Measurements from ENCODE around the gene GIMAP2. TPM values are rescaled to one million over a fixed set of nuclear protein-coding genes. Genes with fewer than 3 reads are reported as not detected.
A peak's percentile ranks its signal among the peaks of the same experiment; 100 is the strongest.

The GIMAP2 gene
- total RNA-seq, 2 experiments from 2014 or later, result 40.7 to 41.2 TPM

DNA sequence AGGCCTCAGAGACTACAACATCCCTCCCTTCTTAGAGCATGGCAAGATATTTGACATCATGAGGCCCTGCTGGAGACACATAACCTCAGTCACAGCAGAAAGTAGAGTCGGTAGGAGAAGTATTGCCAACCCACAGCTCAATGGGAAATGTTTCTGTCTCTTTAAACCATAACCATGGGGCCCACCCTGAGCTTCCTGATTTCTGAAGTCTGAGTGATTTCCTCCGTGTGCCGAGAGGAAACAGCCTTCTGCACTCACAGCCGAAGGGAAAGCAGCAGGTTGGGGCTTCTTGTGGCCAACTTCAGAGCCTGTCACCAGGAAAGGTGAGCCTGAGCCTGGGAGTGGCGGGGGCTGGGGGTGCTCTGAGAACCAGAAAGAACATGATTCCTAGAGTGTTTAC is 30.9 kb downstream of the GIMAP2 start, which contains the start of gene GIMAP1:
Gene GIMAP1, plus strand, starts transcription at position 246 of the 400 bp plus-strand sequence. CDS start 2,435 bp downstream, outside the sequence.
- H3K4me1 Mint-ChIP-seq, result peaks cover 40% of the 10 kb centered on the region
- peak within 1 kb of the TSS; percentile 83 for H3K27ac Mint-ChIP-seq
- peak; percentile 50 for DNase-seq
- peaks cover 22% of the 10 kb centered on the region for H3K9me3 Mint-ChIP-seq
- no peaks in the 10 kb centered on the region for H3K27me3 Mint-ChIP-seq
- peaks cover 50% of the 10 kb centered on the region for H3K36me3 Mint-ChIP-seq
- peak within 1 kb of the TSS; percentile 76 for H3K4me3 Mint-ChIP-seq

DNA sequence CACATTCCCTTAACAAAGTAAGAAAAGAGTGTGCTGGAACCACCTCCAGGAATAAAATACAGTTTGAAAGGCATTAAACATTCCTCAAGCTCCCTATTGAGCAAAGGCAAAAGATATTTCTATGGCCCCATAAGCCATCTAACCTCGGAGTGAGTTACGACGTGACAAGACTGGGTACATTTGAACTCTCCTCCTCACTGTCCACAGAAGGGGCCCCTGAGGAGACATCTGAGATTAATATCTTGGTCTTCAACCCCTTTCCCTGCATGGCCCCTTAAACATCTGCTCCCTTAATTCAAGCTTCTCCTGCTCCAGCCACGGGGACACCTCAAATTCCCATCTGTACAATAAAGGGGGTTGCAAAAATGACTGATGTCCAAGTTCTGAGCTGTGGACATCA is 31.4 kb downstream of the GIMAP2 start:
- Mint-ChIP-seq H3K9me3 (peaks cover 22% of the 10 kb centered on the region), H3K27ac (peak overlapping the region; percentile 83), H3K4me1 (peaks cover 43% of the 10 kb centered on the region), H3K4me3 (peak overlapping the region; percentile 76), H3K27me3 (no peaks in the 10 kb centered on the region), H3K36me3 (peaks cover 56% of the 10 kb centered on the region)
- DNase-seq, result no peak

DNA sequence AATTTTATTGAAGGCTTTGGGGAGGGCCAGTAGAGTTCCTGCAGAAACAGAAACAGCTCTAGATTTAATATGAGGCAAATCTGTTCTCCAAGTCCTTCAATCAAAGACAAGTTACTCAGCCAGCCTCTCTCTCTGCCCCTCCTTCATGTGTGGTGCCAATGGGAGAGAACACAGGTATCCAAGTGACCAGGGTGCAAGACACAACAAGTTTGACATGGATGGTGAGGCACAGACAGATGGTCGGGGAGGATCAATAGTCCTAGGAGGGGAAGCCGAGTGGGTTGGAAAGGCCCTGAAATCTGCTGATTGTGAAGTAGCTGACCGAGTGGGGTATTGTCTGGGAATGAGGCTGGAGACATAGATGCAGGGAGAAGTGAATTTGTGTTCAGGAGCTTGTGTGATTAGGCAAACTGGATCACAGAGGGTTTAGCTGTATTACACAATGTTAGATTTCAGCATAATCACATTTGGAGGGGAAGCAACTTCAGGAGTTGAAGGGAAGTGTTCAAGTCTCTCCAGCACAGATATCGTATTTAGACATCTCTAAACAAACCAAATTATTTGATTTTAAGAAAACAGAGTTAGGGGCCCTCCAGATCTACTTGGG is 32.4 kb downstream of the GIMAP2 start:
- H3K36me3 Mint-ChIP-seq, result peaks cover 61% of the 10 kb centered on the region
- peaks cover 14% of the 10 kb centered on the region for H3K9me3 Mint-ChIP-seq
- H3K4me1 Mint-ChIP-seq, result peaks cover 53% of the 10 kb centered on the region
- H3K27me3 Mint-ChIP-seq, result no peaks in the 10 kb centered on the region
- peak overlapping the region; percentile 76 for H3K4me3 Mint-ChIP-seq
- peak overlapping the region; percentile 83 for H3K27ac Mint-ChIP-seq
- no peak for DNase-seq

DNA sequence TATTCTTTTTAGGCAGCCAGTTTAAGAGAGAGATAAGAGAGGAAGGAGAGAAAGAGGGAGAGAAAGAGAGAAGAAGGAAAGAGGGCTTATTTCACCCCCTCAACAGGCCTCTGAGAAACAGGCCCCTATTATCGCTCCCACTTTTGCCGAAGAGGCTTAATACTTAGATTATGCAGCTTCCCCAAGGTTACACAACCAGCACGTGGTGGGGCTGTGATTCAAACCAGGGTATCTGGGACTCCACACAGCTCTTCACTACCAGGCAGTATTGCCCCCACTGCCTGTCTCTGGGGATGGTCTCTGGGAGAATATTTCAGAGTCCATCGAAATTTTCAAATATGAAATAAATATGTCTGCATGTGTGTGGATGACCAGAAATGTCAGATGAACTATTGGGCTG is 33.9 kb downstream of the GIMAP2 start:
- H3K9me3 Mint-ChIP-seq, result peaks cover 3% of the 10 kb centered on the region
- H3K4me1 Mint-ChIP-seq, result peaks cover 66% of the 10 kb centered on the region
- peaks cover 68% of the 10 kb centered on the region for H3K36me3 Mint-ChIP-seq
- H3K27ac Mint-ChIP-seq, result peak overlapping the region; percentile 83
- no peak for DNase-seq
- H3K4me3 Mint-ChIP-seq, result peak overlapping the region; percentile 76
- no peaks in the 10 kb centered on the region for H3K27me3 Mint-ChIP-seq

DNA sequence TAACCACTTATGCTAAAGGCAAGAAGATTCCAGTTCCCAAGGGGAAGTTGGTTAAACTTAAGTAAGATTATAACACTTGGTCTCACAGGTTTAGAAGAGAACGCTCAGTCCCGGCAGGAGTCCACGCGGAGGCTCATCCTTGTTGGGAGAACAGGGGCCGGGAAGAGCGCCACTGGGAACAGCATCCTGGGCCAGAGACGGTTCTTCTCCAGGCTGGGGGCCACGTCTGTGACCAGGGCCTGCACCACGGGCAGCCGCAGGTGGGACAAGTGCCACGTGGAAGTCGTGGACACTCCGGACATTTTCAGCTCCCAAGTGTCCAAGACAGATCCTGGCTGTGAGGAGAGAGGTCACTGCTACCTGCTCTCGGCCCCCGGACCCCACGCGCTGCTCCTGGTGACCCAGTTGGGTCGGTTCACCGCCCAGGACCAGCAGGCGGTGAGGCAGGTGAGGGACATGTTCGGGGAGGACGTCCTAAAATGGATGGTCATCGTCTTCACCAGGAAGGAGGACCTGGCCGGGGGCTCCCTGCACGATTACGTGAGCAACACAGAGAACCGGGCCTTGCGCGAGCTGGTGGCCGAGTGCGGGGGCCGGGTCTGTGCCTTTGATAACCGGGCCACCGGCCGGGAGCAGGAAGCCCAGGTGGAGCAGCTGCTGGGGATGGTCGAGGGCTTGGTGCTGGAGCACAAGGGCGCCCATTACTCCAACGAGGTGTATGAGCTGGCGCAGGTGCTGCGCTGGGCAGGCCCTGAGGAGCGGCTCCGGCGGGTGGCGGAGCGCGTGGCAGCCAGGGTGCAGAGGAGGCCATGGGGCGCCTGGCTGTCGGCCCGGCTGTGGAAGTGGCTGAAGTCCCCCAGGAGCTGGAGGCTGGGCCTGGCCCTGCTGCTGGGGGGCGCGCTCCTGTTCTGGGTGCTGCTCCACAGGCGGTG is 34.7 kb downstream of the GIMAP2 start:
- Mint-ChIP-seq H3K4me3 (peak overlapping the region; percentile 76), H3K27ac (peak overlapping the region; percentile 85), H3K27me3 (no peaks in the 10 kb centered on the region), H3K36me3 (peaks cover 73% of the 10 kb centered on the region), H3K4me1 (peaks cover 60% of the 10 kb centered on the region), H3K9me3 (peaks cover 6% of the 10 kb centered on the region)
- DNase-seq, result no peak

DNA sequence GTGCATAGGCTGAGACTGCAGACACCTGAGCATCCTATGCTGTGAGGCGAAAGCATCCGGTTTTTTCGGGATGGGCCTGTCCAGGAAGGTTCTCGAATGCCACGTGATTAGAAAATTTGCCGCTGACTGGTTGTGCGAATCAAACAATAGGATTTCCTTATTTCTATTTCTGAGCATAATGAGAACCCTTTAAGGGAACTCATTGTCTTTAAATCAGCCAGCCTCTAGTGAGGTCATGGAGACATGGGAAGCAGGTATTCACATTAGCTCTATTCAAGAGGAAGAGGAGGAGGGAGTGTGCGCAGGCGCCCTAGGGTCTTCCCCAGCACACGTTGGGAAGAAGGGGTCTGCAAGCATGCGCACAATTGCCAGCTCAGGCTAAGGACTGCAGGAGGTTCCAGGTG is 36.5 kb downstream of the GIMAP2 start:
- no peak for DNase-seq
- Mint-ChIP-seq H3K27me3 (no peaks in the 10 kb centered on the region), H3K9me3 (peaks cover 19% of the 10 kb centered on the region), H3K36me3 (peaks cover 80% of the 10 kb centered on the region), H3K4me1 (peaks cover 58% of the 10 kb centered on the region), H3K4me3 (peak overlapping the region; percentile 69), H3K27ac (peak overlapping the region; percentile 85)

DNA sequence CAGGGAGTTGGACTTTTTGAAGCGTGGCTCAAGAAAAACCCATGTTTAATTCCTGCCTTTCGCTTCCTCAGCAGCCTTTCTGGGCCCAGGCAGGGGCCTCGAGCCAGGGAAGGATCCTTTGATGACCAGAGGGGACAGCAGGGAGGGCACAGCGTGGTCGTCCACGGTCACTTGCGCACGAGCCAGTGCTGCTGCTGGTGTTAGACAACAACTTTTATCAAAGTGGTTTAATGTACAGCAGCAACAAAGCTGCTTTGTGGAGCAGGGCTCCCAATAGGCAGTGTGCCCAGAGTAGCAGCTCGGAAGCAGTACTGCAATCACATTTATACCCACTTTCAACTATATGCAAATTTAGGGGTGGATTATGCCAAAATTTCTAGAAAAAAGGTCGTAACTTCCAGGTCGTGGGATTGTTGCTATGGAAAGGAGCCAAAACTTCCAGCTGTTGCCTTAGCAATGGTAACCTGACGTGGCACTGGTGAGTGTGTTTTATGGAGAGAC is 37.0 kb downstream of the GIMAP2 start:
- no peaks in the 10 kb centered on the region for H3K27me3 Mint-ChIP-seq
- peaks cover 58% of the 10 kb centered on the region for H3K4me1 Mint-ChIP-seq
- peaks cover 24% of the 10 kb centered on the region for H3K9me3 Mint-ChIP-seq
- H3K36me3 Mint-ChIP-seq, result peaks cover 81% of the 10 kb centered on the region
- peak overlapping the region; percentile 85 for H3K27ac Mint-ChIP-seq
- H3K4me3 Mint-ChIP-seq, result peak overlapping the region; percentile 69
- DNase-seq, result no peak

DNA sequence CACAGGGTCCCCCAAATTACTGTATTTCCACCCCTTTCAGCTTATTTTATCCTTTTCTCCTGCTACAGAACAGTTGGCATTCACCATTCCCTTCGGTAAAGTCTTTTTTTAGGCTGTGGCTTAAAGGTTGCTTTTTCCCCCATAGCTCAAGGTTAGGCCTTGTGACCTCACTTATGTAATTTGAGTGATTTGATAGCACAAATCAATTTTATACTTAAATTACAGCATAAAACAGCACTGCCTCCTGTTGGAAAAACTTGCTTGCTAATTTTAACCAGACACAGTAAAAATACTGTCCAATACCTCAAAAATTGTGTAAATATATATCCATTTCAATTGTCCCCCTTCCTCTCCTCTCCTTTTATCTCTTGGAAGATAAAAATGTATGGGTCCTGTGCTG is 38.0 kb downstream of the GIMAP2 start:
- Mint-ChIP-seq H3K4me1 (peaks cover 58% of the 10 kb centered on the region), H3K36me3 (peaks cover 84% of the 10 kb centered on the region), H3K27ac (peak overlapping the region; percentile 67), H3K9me3 (peaks cover 33% of the 10 kb centered on the region), H3K4me3 (peak overlapping the region; percentile 26), H3K27me3 (no peaks in the 10 kb centered on the region)
- no peak for DNase-seq

DNA sequence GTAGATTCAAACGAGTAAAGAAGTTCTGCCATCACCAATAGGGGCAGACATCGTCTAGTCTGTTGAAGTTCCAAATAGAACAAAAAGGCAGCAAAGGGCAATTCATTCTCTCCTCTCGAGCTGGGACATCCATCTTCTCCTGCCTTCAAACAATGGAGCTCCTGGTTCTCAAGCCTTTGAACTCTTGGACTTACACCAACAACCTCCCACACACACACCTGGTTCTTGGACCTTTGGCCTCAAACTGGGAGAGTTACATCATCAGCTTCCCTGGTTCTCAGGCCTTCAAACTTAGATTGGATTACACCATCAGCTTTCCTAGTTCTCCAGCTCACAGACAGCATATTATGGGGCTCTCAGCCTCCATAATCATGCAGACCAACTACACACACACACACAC is 41.9 kb downstream of the GIMAP2 start:
- Mint-ChIP-seq H3K36me3 (peaks cover 69% of the 10 kb centered on the region), H3K4me1 (peaks cover 54% of the 10 kb centered on the region), H3K27me3 (no peaks in the 10 kb centered on the region), H3K4me3 (no peak overlapping the region), H3K9me3 (peaks cover 38% of the 10 kb centered on the region), H3K27ac (no peak overlapping the region)
- no peak for DNase-seq

DNA sequence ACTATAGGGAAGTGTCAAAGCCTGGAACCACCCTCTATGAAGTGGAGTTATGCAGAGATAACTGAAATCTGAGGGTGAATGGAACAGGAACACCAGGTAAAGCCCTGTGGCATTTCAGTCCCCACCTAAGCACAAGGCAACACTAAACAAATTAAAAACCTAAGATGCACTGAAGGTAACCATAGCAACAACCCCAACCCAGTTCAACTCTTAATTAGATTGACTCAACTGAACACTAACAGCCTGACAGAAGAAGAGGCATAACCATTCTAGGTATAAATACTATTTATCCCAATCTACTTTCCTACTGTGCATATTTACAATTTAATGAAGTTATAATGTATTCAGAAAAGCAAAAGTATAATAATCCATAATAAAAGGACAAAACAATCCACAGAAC is 42.5 kb downstream of the GIMAP2 start:
- H3K4me1 Mint-ChIP-seq, result peaks cover 54% of the 10 kb centered on the region
- no peak overlapping the region for H3K27ac Mint-ChIP-seq
- H3K27me3 Mint-ChIP-seq, result no peaks in the 10 kb centered on the region
- peaks cover 66% of the 10 kb centered on the region for H3K36me3 Mint-ChIP-seq
- DNase-seq, result no peak
- H3K4me3 Mint-ChIP-seq, result no peak overlapping the region
- peaks cover 38% of the 10 kb centered on the region for H3K9me3 Mint-ChIP-seq

DNA sequence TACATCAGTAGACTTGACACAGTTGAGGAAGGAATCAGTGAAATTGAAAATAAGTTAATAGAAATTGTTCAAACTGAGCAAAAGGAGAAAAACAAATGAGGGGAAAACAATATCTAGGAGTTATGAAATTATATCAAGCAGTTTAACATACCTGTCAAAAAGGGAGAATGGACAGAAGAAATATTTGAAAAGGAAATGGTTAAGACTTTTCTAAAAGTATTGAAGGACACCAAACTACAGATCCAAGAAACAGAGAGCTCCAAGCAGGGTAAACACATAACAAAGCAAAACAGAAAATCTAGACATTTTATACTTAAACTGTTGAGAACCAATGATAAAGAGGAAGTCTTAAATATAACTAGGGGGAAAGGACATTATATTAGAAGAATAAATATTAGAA is 43.1 kb downstream of the GIMAP2 start:
- Mint-ChIP-seq H3K4me1 (peaks cover 54% of the 10 kb centered on the region), H3K27me3 (no peaks in the 10 kb centered on the region)

DNA sequence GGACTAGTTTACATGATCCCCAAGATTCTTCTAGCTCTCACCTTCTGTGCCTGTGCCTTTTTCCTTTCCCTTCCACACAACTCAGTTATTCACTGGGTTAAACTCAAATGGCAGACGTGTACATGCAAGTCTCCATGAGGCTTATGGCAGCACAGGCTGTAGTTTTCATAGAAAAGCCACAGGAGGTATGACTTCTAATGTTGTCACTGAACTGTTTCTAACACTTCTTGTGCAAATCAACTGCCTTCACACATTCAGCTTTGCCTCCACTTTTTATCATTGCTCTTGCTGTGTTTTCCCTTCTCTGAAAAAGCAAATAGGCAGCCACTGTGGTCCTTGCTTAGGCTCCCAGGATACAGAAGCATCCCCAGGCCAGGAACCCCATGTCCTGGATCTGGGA is 46.4 kb downstream of the GIMAP2 start:
- peak overlapping the region; percentile 96 for H3K27ac Mint-ChIP-seq
- H3K9me3 Mint-ChIP-seq, result peaks cover 27% of the 10 kb centered on the region
- H3K4me1 Mint-ChIP-seq, result peaks cover 69% of the 10 kb centered on the region
- DNase-seq, result no peak
- H3K36me3 Mint-ChIP-seq, result peaks cover 37% of the 10 kb centered on the region
- H3K27me3 Mint-ChIP-seq, result no peaks in the 10 kb centered on the region
- H3K4me3 Mint-ChIP-seq, result peak overlapping the region; percentile 59

More for the DNA sequence above, 43.1 kb downstream of the GIMAP2 start:
- Mint-ChIP-seq H3K4me3 (no peak overlapping the region), H3K27ac (no peak overlapping the region), H3K9me3 (peaks cover 38% of the 10 kb centered on the region), H3K36me3 (peaks cover 60% of the 10 kb centered on the region)
- no peak for DNase-seq

DNA sequence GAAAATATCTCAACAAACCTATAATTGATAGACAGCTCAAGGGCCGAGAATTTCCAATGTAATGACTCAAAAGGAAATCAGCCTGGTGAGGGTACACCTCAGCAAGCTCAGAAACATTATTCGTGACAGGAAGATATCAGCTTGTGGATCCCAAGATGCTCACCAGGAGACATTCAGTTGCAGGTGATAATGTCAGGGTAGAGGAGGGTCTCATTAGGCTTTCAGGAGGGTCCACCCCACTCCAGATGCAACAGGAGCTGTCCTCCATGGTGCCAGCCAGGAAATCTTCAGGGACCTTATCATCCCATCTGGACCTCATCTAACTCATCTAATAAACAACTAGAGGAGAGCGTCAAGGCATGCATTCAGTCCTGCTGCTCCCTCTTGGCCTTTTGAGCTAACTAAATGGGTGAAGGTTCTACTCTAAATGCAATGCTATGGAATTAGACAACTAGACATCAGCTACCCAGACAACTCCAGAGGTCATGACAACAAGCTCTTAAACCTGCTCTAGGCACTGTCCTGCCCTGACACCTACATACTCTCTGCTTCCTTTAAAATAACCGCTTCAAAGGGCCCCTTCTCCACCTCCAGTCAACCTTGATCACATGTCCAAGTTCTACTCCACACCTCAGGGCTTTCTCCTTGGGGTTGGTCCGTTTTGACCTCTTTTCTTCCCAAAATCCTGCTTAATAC is 47.4 kb downstream of the GIMAP2 start:
- peaks cover 17% of the 10 kb centered on the region for H3K9me3 Mint-ChIP-seq
- no peaks in the 10 kb centered on the region for H3K27me3 Mint-ChIP-seq
- H3K36me3 Mint-ChIP-seq, result peaks cover 32% of the 10 kb centered on the region
- peak overlapping the region; percentile 96 for H3K27ac Mint-ChIP-seq
- H3K4me3 Mint-ChIP-seq, result peak overlapping the region; percentile 50
- DNase-seq, result no peak
- H3K4me1 Mint-ChIP-seq, result peaks cover 69% of the 10 kb centered on the region

DNA sequence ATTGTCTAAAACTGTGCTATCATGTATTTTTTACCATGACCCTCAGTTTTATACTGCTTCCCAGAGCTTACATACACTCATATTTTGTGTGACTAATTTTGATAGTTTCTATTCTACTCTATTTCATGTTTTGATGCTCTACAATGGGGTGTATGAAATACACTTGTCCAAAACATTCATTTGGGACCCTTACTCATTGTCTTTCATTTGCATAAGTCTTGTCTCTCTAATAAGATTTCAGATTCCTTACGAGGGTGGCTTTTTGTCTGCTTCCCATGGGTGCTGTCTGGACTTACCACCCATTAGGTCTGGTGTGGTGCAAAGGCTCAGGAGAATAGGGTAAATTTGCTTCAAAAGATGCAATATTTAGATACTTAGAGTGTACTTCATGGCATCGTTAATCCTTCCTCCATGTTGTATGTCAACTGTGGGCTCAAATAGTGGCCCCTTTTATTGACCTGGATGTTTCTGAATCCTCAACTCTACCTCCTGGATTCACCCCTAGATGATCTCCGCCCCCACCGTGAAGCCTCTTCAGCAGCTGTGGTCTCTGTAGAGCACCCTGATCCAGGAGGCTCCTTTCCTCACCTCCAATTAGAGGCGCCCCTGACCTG is 48.1 kb downstream of the GIMAP2 start:
- peaks cover 11% of the 10 kb centered on the region for H3K9me3 Mint-ChIP-seq

More for the DNA sequence above, 48.1 kb downstream of the GIMAP2 start:
- Mint-ChIP-seq H3K27me3 (no peaks in the 10 kb centered on the region), H3K4me1 (peaks cover 69% of the 10 kb centered on the region), H3K36me3 (peaks cover 32% of the 10 kb centered on the region), H3K4me3 (peak overlapping the region; percentile 14), H3K27ac (peak overlapping the region; percentile 96)
- DNase-seq, result no peak

All from activated naive CD8-positive, alpha-beta T cell treated with anti-CD3 and anti-CD28 coated beads for 36 hours (primary cell).